HG02759 (cell line): ENCODE data around the gene UBAP1.
"Not testable (repeated sequence)": the region's sequence is repeated elsewhere in the genome, so short reads cannot be mapped to it uniquely, and the experiment has no call there.

Experiments
- ATAC-seq: cut with Tn5 transposase; IDR thresholded peaks from one replicate; pipeline ENCODE4 v1.9.1; 2021; ENCODE audit warnings: mild to moderate bottlenecking, moderate library complexity; ENCODE audit not compliant: unreplicated experiment

The UBAP1 gene

DNA sequence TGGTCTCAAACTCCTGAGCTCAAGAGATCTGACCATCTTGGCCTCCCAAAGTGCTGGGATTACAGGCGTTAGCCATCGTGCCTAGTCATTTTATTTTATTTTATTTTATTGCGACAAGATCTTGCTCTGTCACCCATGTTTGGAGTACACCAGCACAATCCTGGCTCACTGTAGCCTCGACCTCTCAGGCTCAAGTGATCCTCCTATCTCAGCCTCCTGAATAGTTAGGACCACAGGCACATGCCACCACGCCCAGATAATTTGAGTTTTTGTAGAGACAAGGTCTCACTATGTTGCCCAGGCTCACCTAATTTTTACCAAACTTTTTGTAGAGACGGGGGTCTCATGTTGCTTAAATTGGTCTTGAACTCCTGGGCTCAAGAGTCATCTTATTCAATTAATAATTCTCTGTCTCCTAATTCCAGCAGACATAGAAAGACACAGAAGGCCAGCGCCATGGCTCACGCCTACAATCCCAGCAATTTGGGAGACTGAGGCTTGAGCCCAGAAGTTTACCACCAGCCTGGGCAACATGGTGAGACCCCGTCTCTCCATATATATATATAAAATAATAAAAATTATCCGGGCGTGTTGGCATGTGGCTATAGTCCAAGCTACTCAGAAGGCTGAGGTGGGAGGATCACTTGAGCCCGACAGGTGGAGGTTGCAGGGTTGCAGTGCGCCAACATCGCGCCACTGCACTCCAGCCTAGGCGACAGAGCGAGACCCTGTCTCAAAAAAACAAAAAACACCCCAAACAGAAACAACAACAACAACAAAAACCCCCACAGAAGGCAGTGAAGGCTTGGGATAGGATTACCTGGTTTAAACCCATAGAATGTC, 1.0 kb upstream of the UBAP1 start:
- no peak for ATAC-seq

DNA sequence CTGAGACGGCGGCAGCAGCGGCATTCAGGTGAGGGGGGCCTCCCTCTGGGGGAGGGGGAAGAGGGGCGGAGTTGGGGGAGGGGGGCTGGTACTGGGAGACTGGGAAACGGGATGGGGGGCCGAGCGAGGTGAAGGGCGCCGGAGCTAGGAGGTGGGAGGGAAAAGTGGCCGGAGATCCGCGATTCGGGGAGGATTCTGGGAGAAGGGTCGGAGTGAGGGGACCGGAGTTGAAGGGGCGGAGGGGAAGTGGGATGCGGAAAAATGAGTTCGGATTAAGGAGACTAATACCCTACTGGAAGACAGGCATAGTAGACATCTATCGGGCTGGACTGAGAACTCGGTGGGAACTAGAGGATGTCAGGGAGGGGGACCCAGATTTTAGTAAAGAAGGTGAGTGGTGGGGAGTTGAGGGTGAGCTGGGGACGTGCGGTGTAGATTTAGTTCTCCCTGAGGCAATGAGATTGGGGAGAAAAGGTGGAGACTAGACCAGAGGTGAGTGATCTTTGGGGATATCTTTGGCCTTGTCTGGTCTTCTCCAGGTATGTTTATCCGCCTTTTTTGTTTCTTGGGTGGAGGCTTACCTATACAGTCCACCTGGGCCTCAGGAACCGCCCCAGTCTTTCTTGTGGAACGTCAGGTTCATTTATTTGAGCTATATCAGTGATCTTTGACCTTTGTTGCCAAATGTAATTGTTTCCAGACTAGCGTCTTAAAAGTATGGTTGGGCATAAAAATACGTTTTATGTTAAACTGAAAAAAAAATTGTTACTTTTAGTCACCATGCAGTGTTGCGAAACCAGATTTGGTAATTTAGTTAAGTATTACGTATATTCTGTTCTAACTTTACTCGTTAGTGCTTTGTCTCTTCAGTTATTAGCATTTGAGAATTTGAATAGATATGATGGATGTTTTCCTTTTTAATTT, 632 bp downstream of the UBAP1 start:
- ATAC-seq: peak; percentile 3

DNA sequence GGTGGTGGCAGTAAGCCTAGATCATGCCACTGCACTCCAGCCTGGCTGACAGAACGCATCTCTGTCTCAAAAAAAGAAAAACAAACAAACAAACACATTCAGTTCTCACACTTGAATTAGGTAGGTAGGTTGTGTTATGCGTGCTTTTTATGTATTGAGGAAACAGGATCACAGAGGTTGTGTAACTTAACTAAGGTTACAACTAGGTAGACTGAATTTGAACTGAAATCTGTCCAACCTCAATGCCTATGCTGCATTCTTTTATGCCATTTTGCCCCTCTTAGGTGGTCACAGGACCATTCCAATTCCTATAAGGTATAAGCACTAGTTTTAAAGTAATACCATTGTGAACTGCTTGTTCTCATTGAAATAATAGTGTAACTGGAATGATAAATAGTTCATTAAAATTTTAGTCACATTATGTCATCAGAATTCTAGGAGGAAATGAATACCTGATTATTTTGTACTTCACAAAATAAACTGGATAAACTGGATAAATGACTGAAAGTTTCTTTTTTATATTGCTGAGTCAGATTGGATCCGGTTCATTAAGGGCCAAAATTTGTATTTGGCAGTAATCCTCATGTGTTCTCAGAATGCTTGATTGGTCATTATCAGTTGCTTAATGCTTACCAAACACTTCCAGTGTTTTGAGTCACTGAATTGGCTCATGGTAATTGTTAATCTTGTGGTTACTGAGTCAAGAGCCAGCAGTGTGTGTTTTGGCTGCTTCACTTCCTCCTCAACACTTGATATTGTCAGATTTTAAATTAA, 7.1 kb downstream of the UBAP1 start:
- ATAC-seq: peak; percentile 85

DNA sequence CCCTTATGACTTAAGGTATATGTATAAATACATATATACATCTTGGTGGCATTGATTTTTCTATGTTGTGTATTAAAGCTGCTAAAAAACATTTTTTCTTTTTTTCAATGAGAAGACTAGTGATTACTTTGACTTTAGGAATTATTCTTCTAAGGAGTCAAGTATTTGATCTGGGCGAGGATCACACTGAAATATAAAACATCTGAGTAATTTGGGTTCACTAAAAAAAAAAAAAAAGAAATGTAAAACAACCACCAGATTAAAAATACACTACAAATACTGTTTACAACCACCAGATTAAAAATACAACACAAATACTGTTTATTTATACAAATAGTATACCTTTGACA, 9.0 kb downstream of the UBAP1 start:
- no peak for ATAC-seq

DNA sequence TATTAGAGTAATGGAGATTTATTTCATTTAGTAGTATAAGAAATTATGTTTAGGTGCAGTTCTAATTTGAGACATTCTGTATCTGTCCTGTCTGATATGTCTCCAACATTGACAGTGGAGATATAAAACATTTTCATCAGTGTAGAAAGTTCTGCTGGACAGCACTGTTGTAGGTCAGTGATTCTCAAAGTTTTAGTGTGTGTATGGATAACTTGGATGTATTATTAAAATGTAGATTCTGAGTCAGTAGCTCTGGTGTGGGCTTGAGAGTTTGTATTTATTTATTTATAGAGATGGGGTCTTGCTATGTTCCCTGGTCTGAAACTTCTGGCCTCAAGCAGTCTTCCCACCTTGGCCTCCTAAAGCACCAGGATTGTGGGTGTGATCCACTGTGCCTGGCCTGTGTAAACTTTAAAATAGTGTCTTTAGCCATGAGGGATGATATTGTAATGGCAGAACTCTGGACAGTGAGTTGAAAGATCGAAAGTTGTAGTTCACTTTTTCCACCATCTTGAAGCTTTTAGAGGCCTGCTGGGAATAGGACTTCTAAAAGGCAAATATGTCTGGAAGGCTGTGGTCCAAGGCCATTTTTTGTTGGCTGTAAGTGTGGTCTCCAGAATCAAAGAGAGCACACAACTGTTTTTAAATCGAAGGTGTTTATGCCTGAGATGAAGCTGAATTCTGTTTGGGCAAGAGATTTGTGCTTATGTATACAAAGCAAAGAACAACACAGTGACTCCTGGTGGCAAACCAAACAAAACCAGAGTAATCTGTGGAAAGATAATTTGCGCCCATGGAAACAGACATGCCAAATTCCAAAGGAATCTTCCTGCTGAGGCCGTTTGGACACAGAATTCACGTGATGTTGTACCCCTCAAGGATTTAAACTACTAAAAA, 12.4 kb downstream of the UBAP1 start:
- ATAC-seq: no peak

DNA sequence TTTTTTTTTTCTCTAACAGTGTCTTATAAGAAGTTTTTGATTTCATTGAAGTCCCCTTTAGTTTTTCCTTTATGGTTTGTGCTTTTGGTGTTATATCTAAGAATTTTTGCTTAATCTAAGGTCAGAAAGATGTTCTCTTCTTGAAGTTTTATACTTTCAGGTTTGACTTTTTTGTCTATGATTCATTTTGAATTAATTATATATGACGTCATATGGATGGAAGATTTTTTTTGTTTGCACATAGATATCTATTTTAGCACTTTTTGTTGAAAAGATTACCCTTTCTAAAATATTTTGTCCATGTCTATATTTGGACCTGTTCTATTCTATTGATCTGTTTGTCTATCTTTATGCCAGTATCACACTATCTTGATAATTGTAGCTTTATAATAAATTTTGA, 16.3 kb downstream of the UBAP1 start:
- no peak for ATAC-seq

DNA sequence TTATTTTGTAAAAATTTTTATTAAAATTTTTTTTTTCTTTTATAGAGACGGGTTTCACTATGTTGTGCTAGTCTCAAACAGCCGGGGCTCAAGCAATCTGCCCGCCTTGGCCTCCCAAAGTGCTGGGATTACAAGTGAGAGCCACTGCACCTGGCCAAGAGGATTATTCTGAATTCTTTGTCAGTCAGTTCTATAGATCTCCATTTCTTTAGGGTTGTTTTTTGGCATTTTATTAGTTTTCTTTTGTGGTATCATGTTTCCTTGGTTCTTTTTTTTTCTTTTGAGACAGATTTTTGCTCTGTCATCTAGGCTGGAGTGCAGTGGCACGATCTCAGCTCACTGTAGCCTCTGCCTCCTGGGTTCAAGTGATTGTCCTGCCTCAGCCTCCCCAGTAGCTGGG, 18.4 kb downstream of the UBAP1 start:
- ATAC-seq: not testable (repeated sequence)

DNA sequence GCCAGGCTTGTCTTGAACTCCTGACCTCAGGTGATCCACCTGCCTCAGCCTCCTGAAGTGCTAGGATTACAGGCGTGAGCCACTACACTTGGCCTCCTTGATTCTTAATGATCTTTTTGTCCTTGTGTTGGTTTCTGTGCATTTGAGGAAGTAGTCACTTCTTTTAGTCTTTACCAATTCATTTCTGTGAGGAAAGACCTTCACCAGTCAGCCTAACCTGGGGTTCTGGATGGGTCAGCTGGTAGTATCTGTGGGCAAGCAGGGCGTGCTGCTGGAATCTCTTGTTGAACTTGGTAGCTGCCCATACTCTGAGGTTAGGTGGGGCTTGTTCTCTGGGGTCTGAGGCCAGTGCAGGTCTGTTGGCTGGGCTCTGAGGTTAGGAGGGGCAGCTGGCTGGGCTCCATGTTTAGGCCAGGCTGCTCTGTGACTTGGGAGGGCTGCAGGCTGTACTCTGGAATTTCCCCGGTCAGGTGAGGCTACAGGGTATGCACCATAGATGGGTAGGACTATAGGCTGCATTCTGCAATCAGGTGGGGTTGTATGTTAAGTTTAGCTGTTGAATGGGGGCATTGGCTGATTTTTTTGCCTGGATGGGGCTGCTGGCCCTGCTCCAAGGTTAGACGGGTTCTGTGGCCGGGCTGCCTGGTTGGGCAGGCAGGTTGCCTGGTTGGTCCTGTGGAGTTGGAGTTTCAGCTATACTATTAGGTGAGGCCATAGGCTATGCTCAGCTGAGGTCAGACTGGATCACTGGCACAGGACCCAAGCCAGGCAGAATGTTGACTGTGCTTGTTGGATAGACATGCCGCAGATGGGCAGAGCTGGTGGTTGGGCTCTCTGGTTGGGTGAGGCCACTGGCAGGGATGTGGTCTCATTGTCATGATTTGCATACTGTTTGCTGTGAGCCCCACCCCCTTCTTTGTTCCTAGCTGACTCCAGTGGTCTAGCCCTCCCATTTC, 19.2 kb downstream of the UBAP1 start:
- no peak for ATAC-seq

DNA sequence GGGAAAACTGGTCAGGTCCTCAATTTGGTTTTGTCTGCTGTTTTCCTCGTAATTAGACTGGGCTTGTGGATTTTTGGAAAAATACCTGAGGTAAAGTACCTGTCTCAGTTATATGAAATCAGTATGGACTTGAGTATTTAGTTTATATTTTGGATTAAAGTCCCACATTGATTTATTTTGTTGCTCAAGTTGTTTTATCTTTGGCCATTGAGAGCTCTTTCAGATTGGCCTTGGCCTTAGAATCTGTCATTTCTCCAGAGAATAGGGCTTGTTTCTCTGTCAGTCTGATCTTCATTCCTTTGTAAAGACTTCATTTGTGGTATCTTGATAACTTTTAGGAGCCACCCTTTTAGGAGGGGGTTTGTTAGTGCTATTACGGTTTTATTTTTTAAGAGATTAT, 21.2 kb downstream of the UBAP1 start:
- no peak for ATAC-seq

DNA sequence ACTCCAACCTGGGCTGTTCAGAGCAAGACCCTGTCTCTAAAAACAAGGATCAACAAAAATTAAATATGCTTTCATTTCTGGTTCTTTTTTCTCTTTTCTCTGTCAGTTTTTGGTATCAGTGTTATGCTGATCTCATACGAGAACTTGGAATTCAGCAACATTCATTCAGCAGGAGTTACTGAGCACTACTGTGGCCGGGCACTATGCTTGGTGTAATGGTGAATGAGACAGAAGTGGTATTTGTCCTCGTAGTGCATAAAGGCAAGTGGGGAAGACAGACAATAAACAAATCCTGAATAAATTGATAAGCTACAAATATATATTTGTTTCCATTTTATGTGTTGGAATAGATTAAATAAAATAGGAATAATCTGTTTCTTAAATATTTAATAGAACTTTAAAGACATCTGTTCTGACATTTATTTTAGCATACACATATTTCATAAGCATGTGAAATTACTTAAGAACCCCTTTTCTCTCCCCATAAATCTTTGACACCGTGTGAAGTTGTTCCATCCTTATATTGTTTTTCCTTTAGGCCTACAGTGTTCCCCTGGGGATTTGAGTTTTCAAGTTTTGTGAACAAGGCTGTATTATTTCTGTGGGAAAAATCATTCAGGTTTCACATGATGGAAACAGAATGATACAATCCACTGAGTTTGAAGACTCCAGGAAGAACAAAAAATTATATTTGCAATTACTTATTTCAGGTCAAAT, 24.6 kb downstream of the UBAP1 start:
- ATAC-seq: no peak

DNA sequence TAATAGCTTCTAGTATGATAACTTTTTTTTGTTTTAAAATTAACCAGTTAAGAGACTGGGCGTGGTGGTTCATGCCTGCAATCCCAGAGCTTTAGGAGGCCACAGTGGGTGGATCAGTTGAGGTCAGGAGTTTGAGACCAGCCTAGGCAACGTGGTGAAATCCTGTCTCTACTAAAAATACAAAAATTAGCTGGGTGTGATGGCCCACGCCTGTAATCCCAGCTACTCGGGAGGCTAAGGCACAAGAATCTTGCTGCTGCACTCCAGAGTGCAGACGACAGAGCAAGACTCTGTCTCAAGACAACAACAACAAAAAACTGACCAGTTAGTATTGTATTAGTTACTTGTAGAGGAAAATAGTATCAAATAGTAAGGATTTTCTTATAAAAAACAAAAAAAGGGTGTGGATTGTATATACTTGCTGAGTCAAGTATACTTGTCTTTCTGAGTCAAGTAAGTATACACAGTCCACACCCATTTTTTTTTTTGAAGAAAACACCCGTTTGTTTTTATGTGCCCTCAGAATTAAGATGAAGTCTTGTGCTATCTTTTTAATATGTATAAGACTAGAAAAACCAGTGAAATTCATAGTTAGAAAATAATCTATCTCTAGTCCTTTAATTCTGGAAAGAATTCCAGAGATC, 25.3 kb downstream of the UBAP1 start:
- ATAC-seq: no peak

DNA sequence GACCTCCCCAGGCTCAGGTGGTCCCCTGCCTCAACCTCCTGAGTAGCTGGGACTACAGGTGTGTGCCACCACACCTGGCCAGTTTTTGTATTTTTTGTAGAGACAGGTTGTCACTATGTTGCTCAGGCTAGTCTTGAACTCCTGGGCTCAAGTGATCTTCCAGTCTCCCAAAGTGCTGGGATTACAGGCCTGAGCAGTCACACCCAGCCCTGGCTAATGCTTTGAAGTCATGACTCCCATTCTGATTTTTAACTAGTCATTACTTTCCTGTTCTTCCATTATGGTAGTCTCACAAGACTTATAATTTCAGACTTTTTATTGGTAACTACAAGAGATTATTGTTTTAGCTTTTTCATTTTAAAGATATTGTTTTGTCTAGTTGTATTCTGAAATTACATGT, 26.3 kb downstream of the UBAP1 start:
- no peak for ATAC-seq

DNA sequence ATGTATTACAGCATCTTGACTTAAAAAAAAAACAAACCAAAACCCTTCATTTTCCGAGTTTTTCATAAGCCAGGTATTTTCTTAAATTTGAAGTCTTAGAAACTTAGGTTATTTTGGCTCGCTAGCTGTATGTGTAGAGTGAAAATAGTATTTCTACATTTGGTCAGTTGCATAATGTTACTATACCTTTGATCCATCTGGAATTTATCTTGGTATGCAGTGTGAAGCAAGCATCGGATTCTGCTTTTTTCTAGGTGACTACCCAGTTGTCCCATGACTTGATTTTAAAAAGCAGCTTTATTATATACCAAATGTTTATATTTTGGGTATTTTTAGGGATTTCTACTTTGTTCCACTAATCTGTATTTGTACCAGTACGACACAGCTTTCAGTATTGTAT, 27.7 kb downstream of the UBAP1 start:
- no peak for ATAC-seq

DNA sequence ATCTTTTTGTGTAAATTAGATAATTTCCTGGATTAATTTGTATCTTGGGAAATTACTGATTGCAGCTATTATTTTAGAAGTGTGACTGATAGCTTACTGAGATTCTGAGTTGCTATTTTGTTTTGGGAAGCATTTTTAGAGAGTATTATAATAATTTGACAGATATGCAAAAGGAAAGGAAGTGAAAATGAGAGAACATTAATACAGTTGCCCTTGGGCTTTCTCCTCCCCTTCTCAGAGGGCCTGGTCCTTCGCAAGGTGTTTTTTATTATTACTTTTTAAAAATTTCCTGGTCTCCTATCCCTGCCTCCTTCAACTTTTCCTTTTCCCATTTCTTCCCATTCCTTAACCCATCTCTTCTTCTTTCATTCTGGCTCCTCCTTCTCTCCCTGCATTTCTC, 32.6 kb downstream of the UBAP1 start:
- no peak for ATAC-seq

DNA sequence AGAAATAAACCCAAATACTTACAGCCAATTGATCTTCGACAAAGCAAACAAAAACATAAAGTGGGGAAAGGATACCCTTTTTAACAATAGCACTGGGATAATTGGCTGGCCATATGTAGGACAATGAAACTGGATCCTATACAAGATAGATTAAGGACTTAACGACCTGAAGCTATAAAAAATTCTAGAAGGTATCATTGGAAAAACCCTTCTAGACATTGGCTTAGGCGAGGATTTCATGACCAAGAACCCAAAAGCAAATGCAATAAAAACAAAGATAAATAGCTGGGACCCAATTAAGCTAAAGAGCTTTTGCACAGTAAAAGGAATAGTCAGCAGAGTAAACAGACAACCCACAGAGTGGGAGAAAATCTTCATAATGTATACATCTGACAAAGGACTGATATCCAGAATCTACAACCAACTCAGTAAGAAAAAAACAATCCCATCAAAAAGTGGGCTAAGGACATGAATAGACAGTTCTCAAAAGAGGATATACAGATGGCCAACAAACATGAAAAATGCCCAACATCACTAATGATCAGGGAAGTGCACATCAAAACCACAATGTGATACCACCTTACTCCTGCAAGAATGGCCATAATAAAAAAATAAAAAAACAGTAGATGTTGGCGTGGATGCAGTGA, 35.6 kb downstream of the UBAP1 start:
- ATAC-seq: not testable (repeated sequence)

DNA sequence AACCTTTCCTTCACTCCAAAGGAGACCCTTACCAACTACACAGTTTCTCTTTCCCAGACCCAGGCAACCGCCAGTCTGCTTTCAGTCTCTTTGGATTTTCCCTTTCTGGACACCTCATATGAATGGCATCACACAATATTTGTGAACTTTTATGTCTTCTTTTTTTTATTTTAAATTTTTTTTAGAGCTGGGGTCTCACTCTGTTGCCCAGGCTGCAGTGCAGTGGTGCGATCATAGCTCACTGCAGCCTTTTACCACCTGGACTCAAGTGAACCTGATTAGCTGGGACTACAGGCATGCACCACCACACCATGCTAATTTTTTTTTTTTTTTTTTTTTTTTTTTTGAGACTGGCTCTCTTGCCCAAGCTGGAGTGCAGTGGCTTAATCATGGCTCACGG, 37.5 kb downstream of the UBAP1 start:
- no peak for ATAC-seq

DNA sequence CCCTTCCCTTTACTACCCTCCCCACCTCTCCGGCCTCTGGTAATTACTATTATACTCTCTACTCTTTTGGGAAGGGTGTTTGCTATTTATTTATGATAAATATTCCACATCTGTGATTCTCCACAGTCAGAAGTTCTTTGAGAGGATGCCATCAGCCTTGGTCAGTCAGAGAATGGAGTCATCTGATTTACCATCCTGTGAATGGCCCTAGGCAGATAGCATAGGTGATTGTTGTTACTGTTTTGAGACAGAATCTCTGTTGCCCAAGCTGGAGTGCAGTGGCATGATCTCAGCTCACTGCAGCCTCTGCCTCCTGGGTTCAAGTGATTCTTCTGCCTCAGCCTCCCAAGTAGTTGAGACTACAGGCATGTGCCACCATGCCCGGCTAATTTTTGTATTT, 38.2 kb downstream of the UBAP1 start:
- ATAC-seq: not testable (repeated sequence)

DNA sequence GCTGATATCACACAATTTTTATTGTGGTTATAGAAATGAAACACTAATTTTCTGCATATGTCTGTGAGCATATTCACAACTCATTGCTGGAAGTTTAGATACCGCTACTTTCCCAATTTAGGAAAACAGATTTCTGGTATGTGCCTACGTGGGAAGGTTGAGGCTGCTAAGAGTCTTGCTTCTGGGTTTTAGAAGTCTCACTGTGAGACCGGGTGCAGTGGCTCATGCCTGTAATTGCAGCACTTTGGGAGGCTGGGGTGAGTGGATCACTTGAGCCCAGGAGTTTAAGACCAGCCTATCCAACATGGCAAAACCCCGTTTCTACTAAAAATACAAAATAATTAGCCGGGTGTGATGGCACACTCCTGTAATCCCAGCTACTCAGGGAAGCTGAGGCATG, 39.6 kb downstream of the UBAP1 start:
- ATAC-seq: no peak
